NCI-H510A (cell line): ENCODE results near the gene IKZF5.

Experiments
- DNase-seq: peaks from one replicate; lab custom pipeline; 2025; lab: John Stamatoyannopoulos, UW

Gene IKZF5

GRCh38 chr10:122981066-122981464, 27.5 kb downstream of the IKZF5 start:
- no peak for DNase-seq

GRCh38 chr10:122980209-122981065, 28.2 kb downstream of the IKZF5 start, which contains the start of gene PSTK:
Gene PSTK, plus strand, starts transcription at chr10:122980401. Its CDS starts 79 bp downstream, at chr10:122980480.
- peak; percentile 81 for DNase-seq

GRCh38 chr10:122974543-122975064, 34.0 kb downstream of the IKZF5 start:
- DNase-seq = no peak

GRCh38 chr10:122974023-122974422, 34.6 kb downstream of the IKZF5 start:
- DNase-seq = no peak

- no peak for DNase-seq
Measured at GRCh38 chr10:122968698-122969097, 39.9 kb downstream of the IKZF5 start.

GRCh38 chr10:122966879-122967278, 41.7 kb downstream of the IKZF5 start:
- no peak for DNase-seq

GRCh38 chr10:122962405-122962804, 46.2 kb downstream of the IKZF5 start:
- no peak for DNase-seq

GRCh38 chr10:122957474-122957873, 51.1 kb downstream of the IKZF5 start:
- DNase-seq = no peak

GRCh38 chr10:122955892-122956291, 52.7 kb downstream of the IKZF5 start:
- no peak for DNase-seq

- no peak for DNase-seq
Measured at GRCh38 chr10:122954731-122955050, 53.9 kb downstream of the IKZF5 start.

- DNase-seq = peak; percentile 95
Measured at GRCh38 chr10:122953902-122954730, 54.5 kb downstream of the IKZF5 start, which contains the start of gene C10orf88. Gene C10orf88, minus strand, starts transcription at chr10:122954227. Its CDS starts 49 bp downstream, at chr10:122954178.

GRCh38 chr10:122949296-122949695, 59.3 kb downstream of the IKZF5 start:
- DNase-seq = no peak
